ENCODE measurements around the gene MRPS25.

MRPS25 gene

DNA sequence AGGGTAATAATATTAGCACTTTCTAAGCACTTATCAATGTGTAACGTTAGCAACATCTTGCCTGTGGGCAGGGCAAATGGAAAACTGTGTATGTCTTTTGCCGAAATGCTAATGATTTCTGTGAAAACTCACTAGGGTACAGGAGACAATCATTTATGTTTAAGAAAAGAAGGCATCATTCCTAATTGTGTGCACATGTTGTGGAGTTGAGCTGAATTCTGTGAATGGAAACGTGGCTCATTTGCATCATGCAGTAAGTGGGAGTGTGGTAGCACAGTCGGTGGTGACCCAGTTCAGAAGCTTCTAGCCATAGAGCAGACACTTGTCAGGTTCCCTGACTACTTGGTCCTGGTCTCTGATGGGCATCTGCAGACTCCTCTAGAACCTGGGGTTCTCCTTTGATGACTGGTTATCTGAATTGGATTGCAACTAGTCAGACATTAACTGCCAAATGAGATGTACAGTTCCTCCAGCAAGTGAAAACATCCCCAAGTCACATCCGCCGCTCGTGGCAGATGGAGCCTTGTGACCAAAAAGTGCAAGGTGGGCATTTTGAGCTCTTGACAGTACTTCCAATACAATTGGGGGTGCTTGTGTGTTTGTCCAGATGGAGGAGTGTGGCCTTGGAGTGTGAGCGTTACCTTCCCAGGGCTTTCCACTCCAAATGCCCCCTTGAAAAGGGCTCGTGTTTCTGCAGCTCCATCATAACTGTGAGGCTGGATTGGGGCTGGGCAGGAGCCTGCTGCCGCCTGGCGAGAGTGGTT, 21.5 kb downstream of the MRPS25 start:
- no peaks in the 10 kb centered on the region for H3K27me3 ChIP-seq
- no peak for DNase-seq
- TF ChIP-seq, protein P1, sequence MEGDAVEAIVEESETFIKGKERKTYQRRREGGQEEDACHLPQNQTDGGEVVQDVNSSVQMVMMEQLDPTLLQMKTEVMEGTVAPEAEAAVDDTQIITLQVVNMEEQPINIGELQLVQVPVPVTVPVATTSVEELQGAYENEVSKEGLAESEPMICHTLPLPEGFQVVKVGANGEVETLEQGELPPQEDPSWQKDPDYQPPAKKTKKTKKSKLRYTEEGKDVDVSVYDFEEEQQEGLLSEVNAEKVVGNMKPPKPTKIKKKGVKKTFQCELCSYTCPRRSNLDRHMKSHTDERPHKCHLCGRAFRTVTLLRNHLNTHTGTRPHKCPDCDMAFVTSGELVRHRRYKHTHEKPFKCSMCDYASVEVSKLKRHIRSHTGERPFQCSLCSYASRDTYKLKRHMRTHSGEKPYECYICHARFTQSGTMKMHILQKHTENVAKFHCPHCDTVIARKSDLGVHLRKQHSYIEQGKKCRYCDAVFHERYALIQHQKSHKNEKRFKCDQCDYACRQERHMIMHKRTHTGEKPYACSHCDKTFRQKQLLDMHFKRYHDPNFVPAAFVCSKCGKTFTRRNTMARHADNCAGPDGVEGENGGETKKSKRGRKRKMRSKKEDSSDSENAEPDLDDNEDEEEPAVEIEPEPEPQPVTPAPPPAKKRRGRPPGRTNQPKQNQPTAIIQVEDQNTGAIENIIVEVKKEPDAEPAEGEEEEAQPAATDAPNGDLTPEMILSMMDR (IDR thresholded peaks at IDR 0.05; ENCODE audit: low read depth, low read length), result no peak
- H3K36me3 ChIP-seq, result peaks cover 45% of the 10 kb centered on the region
- no peaks in the 10 kb centered on the region for H3K9me3 ChIP-seq
- no peak overlapping the region for H3K4me3 ChIP-seq (ENCODE audit: low read depth, low read length)
- no peaks in the 10 kb centered on the region for H3K4me1 ChIP-seq

DNA sequence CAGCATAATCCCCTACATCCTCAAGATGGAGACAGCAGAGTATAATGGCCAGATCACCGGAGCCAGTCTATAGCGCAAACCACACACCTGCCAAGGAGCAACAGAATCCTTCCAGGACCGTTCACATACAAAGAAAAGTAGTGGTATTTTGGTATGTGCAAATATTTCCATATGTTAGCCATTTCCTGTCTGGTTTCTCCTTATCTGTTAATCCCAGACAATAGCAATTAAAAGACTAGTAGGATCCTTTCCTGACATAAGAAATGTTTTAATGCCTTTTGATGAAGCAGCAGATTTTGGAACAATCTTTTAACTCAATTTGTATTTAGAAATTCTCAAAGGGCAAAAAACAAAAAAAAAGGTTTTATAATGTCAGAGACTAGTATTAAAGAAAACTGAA, 22.2 kb downstream of the MRPS25 start:
- peaks cover 41% of the 10 kb centered on the region for H3K36me3 ChIP-seq
- no peaks in the 10 kb centered on the region for H3K9me3 ChIP-seq
- TF ChIP-seq, protein P1 (IDR thresholded peaks at IDR 0.05; ENCODE audit: low read depth, low read length), result no peak
- H3K4me3 ChIP-seq (ENCODE audit: low read depth, low read length), result no peak overlapping the region
- H3K4me1 ChIP-seq, result no peaks in the 10 kb centered on the region
- H3K27me3 ChIP-seq, result no peaks in the 10 kb centered on the region
- no peak for DNase-seq

DNA sequence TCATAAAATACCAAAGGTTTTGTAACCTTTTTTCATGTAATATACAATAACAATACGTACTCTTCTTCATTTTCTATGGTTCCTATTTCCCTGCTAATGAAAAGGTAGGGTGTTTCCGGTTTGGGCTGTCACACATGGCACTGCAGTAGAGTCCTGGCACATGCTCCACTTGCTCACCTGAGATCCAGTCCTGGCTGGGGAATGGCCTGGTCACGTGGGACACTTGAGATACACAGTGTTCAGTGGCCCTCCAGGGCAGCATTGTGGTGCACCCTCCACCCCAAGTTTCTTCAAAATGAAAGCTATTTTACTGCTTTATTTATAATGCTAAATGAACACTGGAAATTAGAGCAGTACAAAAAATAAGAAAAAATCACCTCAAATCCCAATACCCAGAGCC, 23.2 kb downstream of the MRPS25 start:
- no peak overlapping the region for H3K4me3 ChIP-seq (ENCODE audit: low read depth, low read length)
- no peaks in the 10 kb centered on the region for H3K4me1 ChIP-seq
- no peak for DNase-seq
- TF ChIP-seq, protein P1 (IDR thresholded peaks at IDR 0.05; ENCODE audit: low read depth, low read length), result no peak
- H3K27me3 ChIP-seq, result no peaks in the 10 kb centered on the region
- peaks cover 31% of the 10 kb centered on the region for H3K36me3 ChIP-seq
- H3K9me3 ChIP-seq, result no peaks in the 10 kb centered on the region

DNA sequence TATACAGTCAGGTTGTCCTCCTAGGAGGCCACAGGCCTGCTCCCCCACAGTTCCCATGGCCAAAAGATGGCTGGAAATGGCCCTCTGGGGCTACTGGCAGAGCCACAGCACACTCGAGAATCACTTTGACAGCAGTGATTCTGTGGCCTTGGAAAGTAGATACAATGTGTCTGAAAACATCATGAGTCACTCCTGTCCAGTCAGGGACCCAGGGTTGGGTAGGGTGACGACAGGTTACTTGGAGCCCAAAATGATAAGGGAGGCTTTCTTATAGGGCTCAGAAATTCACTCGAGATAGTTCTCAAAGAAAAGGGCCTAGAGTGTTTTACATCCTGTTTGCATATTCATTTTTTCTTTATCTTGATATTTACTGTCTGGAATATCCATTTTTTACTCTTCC, 24.3 kb downstream of the MRPS25 start:
- Histone ChIP-seq H3K9me3 (no peaks in the 10 kb centered on the region), H3K4me3 (ENCODE audit: low read depth, low read length) (no peak overlapping the region), H3K36me3 (peaks cover 20% of the 10 kb centered on the region), H3K27me3 (no peaks in the 10 kb centered on the region), H3K4me1 (no peaks in the 10 kb centered on the region)
- DNase-seq, result no peak
- TF ChIP-seq, protein P1 (IDR thresholded peaks at IDR 0.05; ENCODE audit: low read depth, low read length), result no peak

DNA sequence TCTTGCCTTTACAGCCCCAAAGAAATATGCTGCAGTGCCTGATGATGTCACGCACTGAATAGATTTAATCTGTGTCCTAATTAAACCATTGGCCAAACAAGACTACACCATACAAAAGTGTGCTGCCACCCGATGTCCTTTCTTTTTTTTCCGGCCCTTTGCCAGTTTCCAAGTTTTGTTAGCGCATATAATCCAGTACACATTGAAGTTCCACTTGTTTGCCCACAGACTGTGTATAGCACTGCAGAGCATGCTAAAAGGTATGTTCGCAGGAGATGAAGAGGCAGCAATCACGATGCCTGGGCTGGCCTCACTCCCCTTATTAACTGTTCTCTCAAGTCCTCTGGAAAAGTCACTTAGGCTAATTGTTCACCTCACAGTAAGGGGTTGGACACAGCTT, 26.8 kb downstream of the MRPS25 start:
- TF ChIP-seq, protein P1 (IDR thresholded peaks at IDR 0.05; ENCODE audit: low read depth, low read length), result no peak
- H3K9me3 ChIP-seq, result no peaks in the 10 kb centered on the region
- no peak overlapping the region for H3K4me3 ChIP-seq (ENCODE audit: low read depth, low read length)
- peaks cover 12% of the 10 kb centered on the region for H3K36me3 ChIP-seq
- H3K27me3 ChIP-seq, result no peaks in the 10 kb centered on the region
- H3K4me1 ChIP-seq, result no peaks in the 10 kb centered on the region
- no peak for DNase-seq

DNA sequence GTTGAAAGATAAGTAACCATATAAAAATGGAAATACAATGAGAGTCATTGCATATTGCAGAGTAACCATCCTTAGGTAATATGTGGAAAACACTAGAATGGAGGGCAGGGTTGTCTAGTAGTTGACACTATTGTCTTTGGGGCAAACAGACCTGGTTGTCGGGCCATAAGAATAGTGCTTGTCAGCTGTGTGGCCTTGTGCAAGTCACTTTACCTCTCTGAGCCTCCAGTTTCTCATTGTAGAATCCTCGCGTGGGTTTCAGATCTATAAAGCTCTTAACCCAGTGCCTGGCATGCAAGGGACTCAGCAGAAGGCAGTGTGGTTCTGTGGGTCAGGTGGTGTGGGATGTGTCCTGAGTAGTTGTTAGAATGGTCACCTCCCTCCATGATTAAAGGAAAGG, 32.0 kb downstream of the MRPS25 start:
- Histone ChIP-seq H3K4me1 (no peaks in the 10 kb centered on the region), H3K9me3 (no peaks in the 10 kb centered on the region), H3K4me3 (ENCODE audit: low read depth, low read length) (no peak overlapping the region), H3K27me3 (no peaks in the 10 kb centered on the region), H3K36me3 (peaks cover 8% of the 10 kb centered on the region)
- TF ChIP-seq, protein P1 (IDR thresholded peaks at IDR 0.05; ENCODE audit: low read depth, low read length), result no peak
- no peak for DNase-seq
